Measurements from ENCODE around the gene GPN2.

DNA sequence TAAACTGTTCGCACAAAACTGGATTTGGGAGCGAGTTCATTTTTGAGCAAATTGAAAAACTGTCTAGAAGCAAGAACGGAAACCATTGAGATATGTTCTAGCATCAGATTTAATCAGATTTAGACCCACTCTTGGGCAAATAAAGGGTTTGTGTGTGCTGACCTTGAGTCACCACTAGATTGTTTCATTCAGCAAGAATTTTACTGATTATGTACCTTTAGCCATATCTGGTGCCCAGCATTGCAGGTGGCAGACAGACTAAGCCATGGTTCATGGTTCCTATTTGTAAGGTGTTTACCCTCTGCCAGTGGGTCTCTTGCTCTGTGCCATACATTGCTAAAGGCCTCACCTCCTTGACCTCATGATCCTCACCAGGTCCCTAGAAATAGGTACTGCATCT is 32.8 kb upstream of the GPN2 start:
- TF ChIP-seq, protein P1, sequence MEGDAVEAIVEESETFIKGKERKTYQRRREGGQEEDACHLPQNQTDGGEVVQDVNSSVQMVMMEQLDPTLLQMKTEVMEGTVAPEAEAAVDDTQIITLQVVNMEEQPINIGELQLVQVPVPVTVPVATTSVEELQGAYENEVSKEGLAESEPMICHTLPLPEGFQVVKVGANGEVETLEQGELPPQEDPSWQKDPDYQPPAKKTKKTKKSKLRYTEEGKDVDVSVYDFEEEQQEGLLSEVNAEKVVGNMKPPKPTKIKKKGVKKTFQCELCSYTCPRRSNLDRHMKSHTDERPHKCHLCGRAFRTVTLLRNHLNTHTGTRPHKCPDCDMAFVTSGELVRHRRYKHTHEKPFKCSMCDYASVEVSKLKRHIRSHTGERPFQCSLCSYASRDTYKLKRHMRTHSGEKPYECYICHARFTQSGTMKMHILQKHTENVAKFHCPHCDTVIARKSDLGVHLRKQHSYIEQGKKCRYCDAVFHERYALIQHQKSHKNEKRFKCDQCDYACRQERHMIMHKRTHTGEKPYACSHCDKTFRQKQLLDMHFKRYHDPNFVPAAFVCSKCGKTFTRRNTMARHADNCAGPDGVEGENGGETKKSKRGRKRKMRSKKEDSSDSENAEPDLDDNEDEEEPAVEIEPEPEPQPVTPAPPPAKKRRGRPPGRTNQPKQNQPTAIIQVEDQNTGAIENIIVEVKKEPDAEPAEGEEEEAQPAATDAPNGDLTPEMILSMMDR (IDR thresholded peaks at IDR 0.05), result no peak
- no peak for TF ChIP-seq EZH2 (IDR thresholded peaks at IDR 0.05; ENCODE audit: borderline replicate concordance, insufficient read depth, low read depth, low read length, poor library complexity, severe bottlenecking)

All from B cell (primary cell).